ENCODE data around the gene ERC2. TPM values are rescaled to one million over a fixed set of nuclear protein-coding genes. Genes with fewer than 3 reads are reported as not detected.

The ERC2 gene
- total RNA-seq, 1 donor from 2014 or later = 0.35 TPM

- H3K36me3 Mint-ChIP-seq (ENCODE audit: unreplicated experiment) = no peaks in the 10 kb centered on the region
- no peak for TF ChIP-seq CTCF (IDR thresholded peaks at IDR 0.05)
- peaks cover 28% of the 10 kb centered on the region for H3K4me1 Mint-ChIP-seq (ENCODE audit: unreplicated experiment)
- H3K27ac Mint-ChIP-seq (ENCODE audit: unreplicated experiment) = no peak overlapping the region
- H3K4me3 Mint-ChIP-seq (ENCODE audit: unreplicated experiment) = no peak overlapping the region
- no peaks in the 10 kb centered on the region for H3K9me3 Mint-ChIP-seq (ENCODE audit: unreplicated experiment)
- H3K27me3 Mint-ChIP-seq (ENCODE audit: unreplicated experiment) = no peaks in the 10 kb centered on the region
- DNase-seq (ENCODE audit: extremely low spot score, unreplicated experiment) = no peak
Measured at GRCh38 chr3:55792009-55792408, 676.3 kb downstream of the ERC2 start.

- H3K27ac Mint-ChIP-seq (ENCODE audit: unreplicated experiment) = no peak overlapping the region
- H3K4me3 Mint-ChIP-seq (ENCODE audit: unreplicated experiment) = no peak overlapping the region
- no peaks in the 10 kb centered on the region for H3K27me3 Mint-ChIP-seq (ENCODE audit: unreplicated experiment)
- no peak for TF ChIP-seq CTCF (IDR thresholded peaks at IDR 0.05)
- H3K4me1 Mint-ChIP-seq (ENCODE audit: unreplicated experiment) = peaks cover 18% of the 10 kb centered on the region
- no peaks in the 10 kb centered on the region for H3K9me3 Mint-ChIP-seq (ENCODE audit: unreplicated experiment)
- no peaks in the 10 kb centered on the region for H3K36me3 Mint-ChIP-seq (ENCODE audit: unreplicated experiment)
- DNase-seq (ENCODE audit: extremely low spot score, unreplicated experiment) = no peak
Measured at GRCh38 chr3:55790596-55791350, 677.5 kb downstream of the ERC2 start.

- Mint-ChIP-seq H3K27me3 (ENCODE audit: unreplicated experiment) (peaks cover 9% of the 10 kb centered on the region), H3K36me3 (ENCODE audit: unreplicated experiment) (no peaks in the 10 kb centered on the region), H3K4me3 (ENCODE audit: unreplicated experiment) (no peak overlapping the region), H3K9me3 (ENCODE audit: unreplicated experiment) (no peaks in the 10 kb centered on the region), H3K4me1 (ENCODE audit: unreplicated experiment) (peaks cover 6% of the 10 kb centered on the region), H3K27ac (ENCODE audit: unreplicated experiment) (no peak overlapping the region)
- no peak for DNase-seq (ENCODE audit: extremely low spot score, unreplicated experiment)
- no peak for TF ChIP-seq CTCF (IDR thresholded peaks at IDR 0.05)
Measured at GRCh38 chr3:55789516-55789915, 678.8 kb downstream of the ERC2 start.

- no peaks in the 10 kb centered on the region for H3K4me1 Mint-ChIP-seq (ENCODE audit: unreplicated experiment)
- H3K27ac Mint-ChIP-seq (ENCODE audit: unreplicated experiment) = no peak overlapping the region
- H3K36me3 Mint-ChIP-seq (ENCODE audit: unreplicated experiment) = no peaks in the 10 kb centered on the region
- no peak overlapping the region for H3K4me3 Mint-ChIP-seq (ENCODE audit: unreplicated experiment)
- H3K9me3 Mint-ChIP-seq (ENCODE audit: unreplicated experiment) = no peaks in the 10 kb centered on the region
- H3K27me3 Mint-ChIP-seq (ENCODE audit: unreplicated experiment) = peaks cover 11% of the 10 kb centered on the region
- no peak for DNase-seq (ENCODE audit: extremely low spot score, unreplicated experiment)
- TF ChIP-seq CTCF (IDR thresholded peaks at IDR 0.05) = no peak
Measured at GRCh38 chr3:55782807-55783206, 685.5 kb downstream of the ERC2 start.

- Mint-ChIP-seq H3K4me3 (ENCODE audit: unreplicated experiment) (no peak overlapping the region), H3K27me3 (ENCODE audit: unreplicated experiment) (peaks cover 11% of the 10 kb centered on the region), H3K36me3 (ENCODE audit: unreplicated experiment) (no peaks in the 10 kb centered on the region), H3K9me3 (ENCODE audit: unreplicated experiment) (no peaks in the 10 kb centered on the region), H3K27ac (ENCODE audit: unreplicated experiment) (no peak overlapping the region), H3K4me1 (ENCODE audit: unreplicated experiment) (no peaks in the 10 kb centered on the region)
- DNase-seq (ENCODE audit: extremely low spot score, unreplicated experiment) = no peak
- no peak for TF ChIP-seq CTCF (IDR thresholded peaks at IDR 0.05)
Measured at GRCh38 chr3:55782351-55782750, 685.9 kb downstream of the ERC2 start.
